ENCODE measurements around the gene PCGF3.

PCGF3 gene

GRCh38 chr4:685679-686412 is 19.8 kb upstream of the PCGF3 start:
- no peak overlapping the region for H3K27ac ChIP-seq (ENCODE audit: extremely low read depth, low read depth, low read length)
- H3K9me3 ChIP-seq (ENCODE audit: control insufficient read depth, insufficient read depth, low read depth, low read length): no peaks in the 10 kb centered on the region
- H3K4me3 ChIP-seq (ENCODE audit: low read depth, low read length): no peak overlapping the region
- POLR2A ChIA-PET: no interaction called here
- no peaks in the 10 kb centered on the region for H3K36me3 ChIP-seq (ENCODE audit: control insufficient read depth in 2 of 2, insufficient read depth in 1 of 2, low read length in 2 of 2)
- CTCF ChIA-PET: interaction anchor here (1.3 kb wide), 1 partner anchor 14 kb away, joined by 6 read pairs; no protein-coding TSS in a partner anchor
- TF ChIP-seq ZSCAN5A (tag by site-specific recombination; IDR thresholded peaks at IDR 0.05) (no peak), ZBTB26 (tag by site-specific recombination; optimal IDR thresholded peaks at IDR 0.05) (no peak)
- H3K4me1 ChIP-seq (ENCODE audit: control insufficient read depth, insufficient read depth, low read length): no peaks in the 10 kb centered on the region

- Histone ChIP-seq H3K9me3 (ENCODE audit: control insufficient read depth, insufficient read depth, low read depth, low read length) (no peaks in the 10 kb centered on the region), H3K4me1 (ENCODE audit: control insufficient read depth, insufficient read depth, low read length) (no peaks in the 10 kb centered on the region), H3K4me3 (ENCODE audit: low read depth, low read length) (no peak overlapping the region), H3K27ac (ENCODE audit: extremely low read depth, low read depth, low read length) (no peak overlapping the region), H3K36me3 (ENCODE audit: control insufficient read depth in 2 of 2, insufficient read depth in 1 of 2, low read length in 2 of 2) (no peaks in the 10 kb centered on the region)
- ChIA-PET CTCF (no interaction called here), POLR2A (interaction anchor here (1.4 kb wide), 1 partner anchor 11 kb away, joined by 3 read pairs; no protein-coding TSS in a partner anchor)
- TF ChIP-seq ZEB2 (tag by site-specific recombination; IDR thresholded peaks at IDR 0.05): no peak
- TF ChIP-seq TSHZ1 (tag by site-specific recombination; IDR thresholded peaks at IDR 0.05; ENCODE audit: borderline replicate concordance): no peak
- no peak for TF ChIP-seq ZNF629 (tag by site-specific recombination; IDR thresholded peaks at IDR 0.05)
- TF ChIP-seq ZNF560 (tag by site-specific recombination; IDR thresholded peaks at IDR 0.05; ENCODE audit: borderline replicate concordance): no peak
- no peak for TF ChIP-seq ZNF394 (tag by site-specific recombination; IDR thresholded peaks at IDR 0.05; ENCODE audit: borderline replicate concordance)
- TF ChIP-seq ZNF354C (tag by site-specific recombination; IDR thresholded peaks at IDR 0.05; ENCODE audit: borderline replicate concordance, low read depth): no peak
- TF ChIP-seq ZNF530 (tag by site-specific recombination; IDR thresholded peaks at IDR 0.05; ENCODE audit: low read depth): no peak
- TF ChIP-seq ZNF302 (tag by site-specific recombination; IDR thresholded peaks at IDR 0.05; ENCODE audit: low read depth): no peak
- TF ChIP-seq ZNF768 (tag by site-specific recombination; IDR thresholded peaks at IDR 0.05): no peak
- TF ChIP-seq PBX3 (CRISPR knock-in tag; IDR thresholded peaks at IDR 0.05): no peak
- no peak for TF ChIP-seq REPIN1 (tag by site-specific recombination; IDR thresholded peaks at IDR 0.05; ENCODE audit: low read depth)
- TF ChIP-seq ZNF558 (tag by site-specific recombination; IDR thresholded peaks at IDR 0.05): no peak
- no peak for TF ChIP-seq ZNF544 (tag by site-specific recombination; IDR thresholded peaks at IDR 0.05)
- no peak for TF ChIP-seq FEZF1 (tag by site-specific recombination; IDR thresholded peaks at IDR 0.05)
- no peak for TF ChIP-seq ZNF18 (tag by site-specific recombination; IDR thresholded peaks at IDR 0.05)
- no peak for TF ChIP-seq ZBTB11 (tag by site-specific recombination; conservative IDR thresholded peaks at IDR 0.05; ENCODE audit: low read depth)
- TF ChIP-seq ZSCAN23 (tag by site-specific recombination; IDR thresholded peaks at IDR 0.05): no peak
- no peak for TF ChIP-seq ZNF155 (tag by site-specific recombination; IDR thresholded peaks at IDR 0.05)
Observed at GRCh38 chr4:686413-687040, 19.1 kb upstream of the PCGF3 start.
